Endothelial cell of umbilical vein (primary cell): ENCODE results near the gene PARD6G. TPM values are rescaled to one million over a fixed set of nuclear protein-coding genes. Genes with fewer than 3 reads are reported as not detected.

Experiments
- BruUV-seq: library from RNA; stranded (reverse); fragments of 400-500 nt; replicated peaks from 2 replicates; lab custom pipeline; 2021; lab: Mats Ljungman, UMichigan
- CTCF ChIA-PET: fragments of 300-600, 350-600 bp; sonication (Branson Sonifier 250); formaldehyde crosslinking; loops from one replicate; lab custom pipeline; 2021; ENCODE audit warnings: antibody characterized with exemption, inconsistent platforms; lab: Charles Lee
- POLR2A ChIA-PET: fragments of 300-600, 350-600 bp; sonication (Branson Sonifier 250); formaldehyde crosslinking; loops from one replicate; lab custom pipeline; 2021; ENCODE audit warnings: antibody characterized with exemption, inconsistent platforms; lab: Charles Lee
- DNase-seq: peaks from one replicate; pipeline ENCODE4 v3.0.0-alpha.2; 2011; ENCODE audit warnings: low read depth, low spot score
- FAIRE-seq: peaks from 2 replicates; lab custom pipeline; 2011; peaks lifted over from hg19 to GRCh38; lab: Jason Lieb, UNC
- H2AFZ ChIP-seq: 2 replicates; pipeline ENCODE4 v1.6.0; 2012; ENCODE audit warnings: low read depth, low read length, control low read depth, inconsistent platforms
- H3K27ac ChIP-seq: 2 replicates; pipeline ENCODE4 v1.5.1; 2011; ENCODE audit warnings: low read depth, mild to moderate bottlenecking, control low read depth, low read length, moderate library complexity; ENCODE audit not compliant: insufficient read depth
- H3K27me3 ChIP-seq, 2 experiments: 2 replicates each; pipeline versions ENCODE4 v1.6.0 to v1.6.1; 2011; ENCODE audit warnings: low read length in 2 of 2, mixed read lengths in 1 of 2; ENCODE audit not compliant: control insufficient read depth in 2 of 2, insufficient read depth in 2 of 2
- H3K36me3 ChIP-seq, 2 experiments: 2 replicates in 1 of 2; 3 replicates in 1 of 2; pipeline ENCODE4 v1.5.1; 2011; ENCODE audit warnings: low read length in 2 of 2, mild to moderate bottlenecking in 1 of 2, moderate library complexity in 1 of 2; ENCODE audit not compliant: control insufficient read depth in 2 of 2, insufficient read depth in 2 of 2; ENCODE audit errors: extremely low read depth in 1 of 2
- H3K4me1 ChIP-seq: 3 replicates; pipeline ENCODE4 v1.5.1; 2011; ENCODE audit warnings: mild to moderate bottlenecking, low read length; ENCODE audit not compliant: control insufficient read depth, insufficient read depth; ENCODE audit errors: extremely low read depth
- H3K4me2 ChIP-seq: 2 replicates; pipeline ENCODE4 v1.6.1; 2011; ENCODE audit warnings: low read length, control low read depth, mixed read lengths; ENCODE audit not compliant: insufficient read depth
- H3K4me3 ChIP-seq, 3 experiments: fragments of 200-600 bp in 1 of 3; sonication (generic), shearing (Covaris generic) in 1 of 3; replicated peaks in 1 of 3; 2 replicates each; pipeline ENCODE4 v1.5.1; 2011 to 2016; ENCODE audit warnings: control low read depth in 3 of 3, low read length in 3 of 3, mild to moderate bottlenecking in 2 of 3, inconsistent platforms in 1 of 3, low read depth in 1 of 3, moderate library complexity in 1 of 3; ENCODE audit not compliant: insufficient read depth in 1 of 3
- H3K79me2 ChIP-seq: 2 replicates; pipeline ENCODE4 v1.6.0; 2012; ENCODE audit warnings: low read length, inconsistent platforms; ENCODE audit not compliant: control insufficient read depth, insufficient read depth
- H3K9ac ChIP-seq: replicated peaks from 2 replicates; pipeline ENCODE3; 2011; ENCODE audit warnings: low read length, control low read depth; ENCODE audit not compliant: insufficient read depth; ENCODE audit errors: extremely low read depth
- H3K9me1 ChIP-seq: replicated peaks from 3 replicates; pipeline ENCODE4 v1.6.0; 2011; ENCODE audit warnings: mild to moderate bottlenecking, low read length; ENCODE audit not compliant: control insufficient read depth, insufficient read depth; ENCODE audit errors: extremely low read depth
- H3K9me3 ChIP-seq: replicated peaks from 2 replicates; pipeline ENCODE4 v1.5.1; 2012; ENCODE audit warnings: low read length, inconsistent platforms; ENCODE audit not compliant: control insufficient read depth, insufficient read depth
- H4K20me1 ChIP-seq: replicated peaks from 2 replicates; pipeline ENCODE3; 2011; ENCODE audit warnings: mild to moderate bottlenecking, low read length; ENCODE audit not compliant: control insufficient read depth, insufficient read depth; ENCODE audit errors: extremely low read depth
- CTCF ChIP-seq, 2 donors: IDR thresholded peaks; 1 replicate in 1 of 2; 2 replicates in 1 of 2; pipeline ENCODE4 v1.5.1; 2011; ENCODE audit warnings: low read length in 2 of 2, mild to moderate bottlenecking in 2 of 2, moderate library complexity in 2 of 2, control low read depth in 1 of 2, inconsistent platforms in 1 of 2, low read depth in 1 of 2; ENCODE audit not compliant: insufficient read depth in 1 of 2; ENCODE audit errors: extremely low read depth in 1 of 2
- EZH2 ChIP-seq: IDR thresholded peaks from 2 replicates; pipeline ENCODE4 v1.6.1; 2012; ENCODE audit warnings: borderline replicate concordance, low read depth, mild to moderate bottlenecking, moderate library complexity, low read length, inconsistent platforms; ENCODE audit not compliant: severe bottlenecking
- FOS ChIP-seq: IDR thresholded peaks from 2 replicates; pipeline ENCODE4 v1.6.1; 2011; ENCODE audit warnings: mild to moderate bottlenecking, low read length, moderate library complexity, borderline replicate concordance; ENCODE audit not compliant: insufficient read depth
- GATA2 ChIP-seq: IDR thresholded peaks from 2 replicates; pipeline ENCODE4 v1.7.0; 2011; ENCODE audit warnings: low read depth, mild to moderate bottlenecking, moderate library complexity, mixed read lengths, low read length; ENCODE audit not compliant: insufficient read length, insufficient read depth
- JUN ChIP-seq: IDR thresholded peaks from 2 replicates; pipeline ENCODE4 v1.6.1; 2011; ENCODE audit warnings: borderline replicate concordance, low read depth; ENCODE audit not compliant: insufficient read length, insufficient read depth
- MAX ChIP-seq: IDR thresholded peaks from 2 replicates; pipeline ENCODE4 v1.6.1; 2011; ENCODE audit not compliant: insufficient read depth, insufficient read length
- MYC ChIP-seq: IDR thresholded peaks from one replicate; pipeline ENCODE4 v1.6.1; 2011; ENCODE audit warnings: mild to moderate bottlenecking, low read depth, low read length
- POLR2A ChIP-seq: IDR thresholded peaks from 2 replicates; pipeline ENCODE4 v1.6.1; 2012; ENCODE audit warnings: low read depth, mild to moderate bottlenecking, control low read depth, low read length
- POLR2AphosphoS5 ChIP-seq: IDR thresholded peaks from 2 replicates; pipeline ENCODE4 v1.6.1; 2012; ENCODE audit warnings: low read depth, mild to moderate bottlenecking, control low read depth, low read length, moderate library complexity; ENCODE audit not compliant: insufficient read depth
- dilution Hi-C: fragments of 300-500 bp; cut with MboI; formaldehyde crosslinking; loops from one replicate; pipeline ENCODE4 v1.15.0; 2019; ENCODE audit warnings: low sequenced_read_pairs; ENCODE audit not compliant: extremely low pct_ligation_motif_present
- intact Hi-C: fragments of 100-400 bp; cut with micrococcal nuclease; formaldehyde crosslinking; loops from one replicate; pipeline ENCODE4 v1.10.0; 2022
- polyA plus RNA-seq, 4 experiments: library from polyadenylated mRNA; depleted of rRNA in 3 of 4; stranded (reverse) in 3 of 4; unstranded in 1 of 4; fragments of >200 nt; gene quantifications; 2 replicates each; pipeline versions ENCODE4 v1.2.1 to v1.2.3, GENCODE V29; 2011 to 2012; ENCODE audit warnings: missing spikeins in 1 of 4
- total RNA-seq: library from RNA; stranded (reverse); gene quantifications from 2 replicates; pipeline ENCODE4 v1.2.3, GENCODE V29; 2021

The PARD6G gene
- total and polyA plus RNA-seq, 2 donors (not counting 3 experiments of a cell fraction or from before 2014, with no cell fraction given) = 1.2 to 1.8 TPM

GRCh38 chr18:80192653-80193385 lies 54.5 kb downstream of the PARD6G start:
- no peaks in the 10 kb centered on the region for H3K79me2 ChIP-seq
- no peak for DNase-seq
- H3K9me1 ChIP-seq = no peaks in the 10 kb centered on the region
- no peaks in the 10 kb centered on the region for H3K36me3 ChIP-seq
- CTCF ChIA-PET = no interaction called here
- no peaks in the 10 kb centered on the region for H4K20me1 ChIP-seq
- dilution Hi-C loops = no loop called here
- peaks cover 0 to 6% of the 10 kb centered on the region in 2 experiments for H3K27me3 ChIP-seq
- intact Hi-C loops = no loop called here
- POLR2A ChIA-PET = no interaction called here
- FAIRE-seq = no peak
- H2AFZ ChIP-seq = no peak overlapping the region
- no peak overlapping the region for H3K4me3 ChIP-seq
- TF ChIP-seq JUN = no peak
- TF ChIP-seq EZH2 = no peak
- no peak for TF ChIP-seq POLR2A
- no peak for TF ChIP-seq MAX
- no peak for TF ChIP-seq GATA2
- TF ChIP-seq CTCF (IDR thresholded peaks at IDR 0.05; ENCODE audit: extremely low read depth in 1 of 2, insufficient read depth in 1 of 2, low read depth in 1 of 2, low read length in 2 of 2) = no peak
- TF ChIP-seq POLR2AphosphoS5 = no peak
- no peak for TF ChIP-seq FOS
- no peak for TF ChIP-seq MYC
- BruUV-seq = no TSS peak
- H3K27ac ChIP-seq = no peak overlapping the region
- H3K4me2 ChIP-seq = no peak overlapping the region
- no peaks in the 10 kb centered on the region for H3K4me1 ChIP-seq
- no peaks in the 10 kb centered on the region for H3K9me3 ChIP-seq
- no peak overlapping the region for H3K9ac ChIP-seq
